Hepatocyte (in vitro differentiated cells): ENCODE measurements around the gene ADRA1B. TPM values are rescaled to one million over a fixed set of nuclear protein-coding genes. Genes with fewer than 3 reads are reported as not detected.

Experiments used
- DNase-seq: peaks from one replicate; pipeline ENCODE4 v3.0.0-alpha.2; 2016; ENCODE audit warnings: low spot score
- H2AFZ ChIP-seq: fragments of 200-600 bp; sonication (generic); 2 replicates; pipeline ENCODE4 v1.6.0; 2016; ENCODE audit warnings: antibody characterized with exemption, mild to moderate bottlenecking
- H3K27ac ChIP-seq: fragments of 200-600 bp; sonication (generic); 2 replicates; pipeline ENCODE4 v1.5.1; 2016; ENCODE audit warnings: mild to moderate bottlenecking
- H3K27me3 ChIP-seq: fragments of 200-600 bp; sonication (generic); 2 replicates; pipeline ENCODE4 v1.6.1; 2016
- H3K36me3 ChIP-seq: fragments of 200-600 bp; sonication (generic); replicated peaks from 2 replicates; pipeline ENCODE4 v1.5.1; 2016; ENCODE audit warnings: low read depth; ENCODE audit not compliant: insufficient read depth
- H3K4me1 ChIP-seq: fragments of 200-600 bp; sonication (generic); 2 replicates; pipeline ENCODE4 v1.5.1; 2016; ENCODE audit warnings: mild to moderate bottlenecking, moderate library complexity; ENCODE audit not compliant: insufficient read depth
- H3K4me2 ChIP-seq: fragments of 200-600 bp; sonication (generic); 2 replicates; pipeline ENCODE4 v1.6.0; 2016
- H3K4me3 ChIP-seq: fragments of 200-600 bp; sonication (generic); 2 replicates; pipeline ENCODE4 v1.5.1; 2016; ENCODE audit warnings: mild to moderate bottlenecking
- H3K79me2 ChIP-seq: fragments of 200-600 bp; sonication (generic); 2 replicates; pipeline ENCODE4 v1.6.0; 2017; ENCODE audit warnings: mild to moderate bottlenecking
- H3K9me2 ChIP-seq: fragments of 200-600 bp; sonication (generic); replicated peaks from 2 replicates; pipeline ENCODE4 v1.6.0; 2017; ENCODE audit warnings: mild to moderate bottlenecking; ENCODE audit not compliant: insufficient read depth
- H3K9me3 ChIP-seq: fragments of 200-600 bp; sonication (generic); 2 replicates; pipeline ENCODE4 v1.5.1; 2016; ENCODE audit warnings: low read depth, mild to moderate bottlenecking
- H4K20me1 ChIP-seq: fragments of 200-600 bp; sonication (generic); 2 replicates; pipeline ENCODE4 v1.6.0; 2016; ENCODE audit warnings: mild to moderate bottlenecking; ENCODE audit not compliant: insufficient read depth, poor library complexity, severe bottlenecking
- CTCF ChIP-seq: fragments of 200-600 bp; sonication (generic); IDR thresholded peaks from 2 replicates; pipeline ENCODE4 v1.5.1; 2016; ENCODE audit warnings: antibody characterized with exemption, mild to moderate bottlenecking; ENCODE audit not compliant: poor library complexity
- EZH2 ChIP-seq: fragments of 200-600 bp; sonication (generic); IDR thresholded peaks from 2 replicates; pipeline ENCODE4 v1.6.1; 2016; ENCODE audit warnings: antibody characterized with exemption, mild to moderate bottlenecking, borderline replicate concordance
- EZH2phosphoT487 ChIP-seq: fragments of 200-600 bp; sonication (generic); IDR thresholded peaks from one replicate; pipeline ENCODE4 v1.6.1; 2018; ENCODE audit warnings: antibody characterized with exemption, mild to moderate bottlenecking, low read depth, moderate library complexity; ENCODE audit not compliant: unreplicated experiment, severe bottlenecking
- WGBS: methylation state at CpG from one replicate; pipeline ENCODE4 v1.1.6; 2016; ENCODE audit warnings: low lambda C conversion rate; ENCODE audit errors: missing lambda C conversion rate; 5-methylcytosine and 5-hydroxymethylcytosine counted together
- polyA plus RNA-seq: library from polyadenylated mRNA; unstranded; fragments of >200 nt; fragmentation: Nextera tagmentation; extraction: Ambion mirVana; gene quantifications from 2 replicates; pipeline ENCODE4 v1.2.1, GENCODE V29; 2016
- total RNA-seq: library from RNA; depleted of rRNA; stranded (reverse); fragments of >200 nt; gene quantifications from 2 replicates; pipeline ENCODE4 v1.2.3, GENCODE V29; 2014

Gene ADRA1B
- total and polyA plus RNA-seq, 2 experiments from 2014 or later = 2.6 to 3.5 TPM

- Histone ChIP-seq H3K27ac (no peak overlapping the region), H3K79me2 (no peaks in the 10 kb centered on the region), H3K4me3 (no peak overlapping the region), H3K36me3 (no peaks in the 10 kb centered on the region), H3K9me3 (no peaks in the 10 kb centered on the region), H3K9me2 (no peaks in the 10 kb centered on the region), H4K20me1 (no peaks in the 10 kb centered on the region), H2AFZ (no peak overlapping the region), H3K4me2 (no peak overlapping the region), H3K4me1 (no peaks in the 10 kb centered on the region), H3K27me3 (peaks cover 14% of the 10 kb centered on the region)
- 91% methylated on average over 1 of the region's 1 CpG for WGBS
- no peak for DNase-seq
- no peak for TF ChIP-seq CTCF
- TF ChIP-seq EZH2 = no peak
- TF ChIP-seq EZH2phosphoT487 = no peak
Measured at GRCh38 chr5:159886296-159886695, 30.0 kb upstream of the ADRA1B start.

- Histone ChIP-seq H3K4me3 (no peak overlapping the region), H2AFZ (no peak overlapping the region), H3K79me2 (no peaks in the 10 kb centered on the region), H3K36me3 (no peaks in the 10 kb centered on the region), H3K27me3 (peaks cover 6% of the 10 kb centered on the region), H3K4me2 (no peak overlapping the region), H3K27ac (no peak overlapping the region), H4K20me1 (no peaks in the 10 kb centered on the region), H3K9me2 (no peaks in the 10 kb centered on the region), H3K4me1 (no peaks in the 10 kb centered on the region), H3K9me3 (no peaks in the 10 kb centered on the region)
- no peak for DNase-seq
- 63% methylated on average over 1 of the region's 1 CpG for WGBS
- TF ChIP-seq EZH2 = no peak
- no peak for TF ChIP-seq CTCF
- no peak for TF ChIP-seq EZH2phosphoT487
Measured at GRCh38 chr5:159887050-159887449, 29.2 kb upstream of the ADRA1B start.

GRCh38 chr5:159888860-159889259 lies 27.4 kb upstream of the ADRA1B start:
- Histone ChIP-seq H3K36me3 (no peaks in the 10 kb centered on the region), H3K4me1 (no peaks in the 10 kb centered on the region), H3K27me3 (no peaks in the 10 kb centered on the region), H3K27ac (no peak overlapping the region), H2AFZ (no peak overlapping the region), H3K4me3 (no peak overlapping the region), H3K4me2 (no peak overlapping the region), H4K20me1 (no peaks in the 10 kb centered on the region), H3K9me3 (no peaks in the 10 kb centered on the region), H3K9me2 (no peaks in the 10 kb centered on the region), H3K79me2 (no peaks in the 10 kb centered on the region)
- DNase-seq = no peak
- TF ChIP-seq EZH2phosphoT487 = no peak
- TF ChIP-seq CTCF = no peak
- no peak for TF ChIP-seq EZH2
- 86% methylated on average over 5 of the region's 5 CpGs for WGBS

- H3K27me3 ChIP-seq = no peaks in the 10 kb centered on the region
- H3K27ac ChIP-seq = no peak overlapping the region
- H3K9me2 ChIP-seq = no peaks in the 10 kb centered on the region
- no peak overlapping the region for H3K4me3 ChIP-seq
- H3K36me3 ChIP-seq = no peaks in the 10 kb centered on the region
- TF ChIP-seq EZH2 = no peak
- H3K79me2 ChIP-seq = no peaks in the 10 kb centered on the region
- no peaks in the 10 kb centered on the region for H3K9me3 ChIP-seq
- no peak overlapping the region for H2AFZ ChIP-seq
- H3K4me1 ChIP-seq = no peaks in the 10 kb centered on the region
- no peak for DNase-seq
- 53% methylated on average over 1 of the region's 1 CpG for WGBS
- no peaks in the 10 kb centered on the region for H4K20me1 ChIP-seq
- H3K4me2 ChIP-seq = no peak overlapping the region
Measured at GRCh38 chr5:159890141-159890540, 26.1 kb upstream of the ADRA1B start.
